OCI-LY7 (cell line): ENCODE results near the gene RNF138.

Experiments
- EZH2phosphoT487 ChIP-seq: fragments of 200-600 bp; sonication (generic); IDR thresholded peaks from 2 replicates; pipeline ENCODE4 v1.6.1; 2018; ENCODE audit warnings: low read depth, borderline replicate concordance, mild to moderate bottlenecking, mixed run types, antibody characterized with exemption, low read length, moderate library complexity, mixed read lengths
- TF ChIP-seq, protein P1 (sequence below): fragments of 200-600 bp; sonication (generic); conservative IDR thresholded peaks from 2 replicates; pipeline ENCODE4 v1.5.1; 2014; ENCODE audit warnings: mild to moderate bottlenecking, antibody characterized with exemption, low read length, moderate library complexity, mixed read lengths

DNA sequence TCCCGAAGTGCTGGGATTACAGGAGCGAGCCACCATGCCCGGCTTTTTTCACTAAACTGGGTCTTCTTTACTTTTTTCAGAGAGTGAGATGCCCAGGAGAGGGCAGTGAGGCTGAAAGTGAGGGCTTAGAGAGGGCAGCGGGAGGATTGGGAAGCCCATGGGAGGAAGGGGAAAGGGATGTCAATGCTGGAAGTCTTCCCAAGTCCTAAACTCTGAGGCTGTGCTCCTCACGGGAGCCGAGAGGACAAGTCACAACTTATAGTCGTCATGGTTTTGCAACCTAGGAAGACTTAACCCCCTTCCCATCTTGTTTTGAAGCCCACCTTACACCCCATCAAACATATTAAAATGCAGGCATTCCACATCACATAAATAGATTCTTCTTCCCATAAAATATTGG, 83.0 kb downstream of the RNF138 start:
- TF ChIP-seq, protein P1, sequence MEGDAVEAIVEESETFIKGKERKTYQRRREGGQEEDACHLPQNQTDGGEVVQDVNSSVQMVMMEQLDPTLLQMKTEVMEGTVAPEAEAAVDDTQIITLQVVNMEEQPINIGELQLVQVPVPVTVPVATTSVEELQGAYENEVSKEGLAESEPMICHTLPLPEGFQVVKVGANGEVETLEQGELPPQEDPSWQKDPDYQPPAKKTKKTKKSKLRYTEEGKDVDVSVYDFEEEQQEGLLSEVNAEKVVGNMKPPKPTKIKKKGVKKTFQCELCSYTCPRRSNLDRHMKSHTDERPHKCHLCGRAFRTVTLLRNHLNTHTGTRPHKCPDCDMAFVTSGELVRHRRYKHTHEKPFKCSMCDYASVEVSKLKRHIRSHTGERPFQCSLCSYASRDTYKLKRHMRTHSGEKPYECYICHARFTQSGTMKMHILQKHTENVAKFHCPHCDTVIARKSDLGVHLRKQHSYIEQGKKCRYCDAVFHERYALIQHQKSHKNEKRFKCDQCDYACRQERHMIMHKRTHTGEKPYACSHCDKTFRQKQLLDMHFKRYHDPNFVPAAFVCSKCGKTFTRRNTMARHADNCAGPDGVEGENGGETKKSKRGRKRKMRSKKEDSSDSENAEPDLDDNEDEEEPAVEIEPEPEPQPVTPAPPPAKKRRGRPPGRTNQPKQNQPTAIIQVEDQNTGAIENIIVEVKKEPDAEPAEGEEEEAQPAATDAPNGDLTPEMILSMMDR = no peak
- TF ChIP-seq EZH2phosphoT487 = no peak
